GM10266 (cell line): Measurements from ENCODE around the gene CYB5R3.

ENCODE experiments used
- DNase-seq: peaks from one replicate; pipeline ENCODE4 v3.0.0; 2012; ENCODE audit errors: extremely low spot score
- TF ChIP-seq, protein P1 (sequence below): IDR thresholded peaks from 2 replicates; pipeline ENCODE4 v1.5.1; 2012; ENCODE audit warnings: mild to moderate bottlenecking, low read depth; ENCODE audit not compliant: control insufficient read depth, insufficient read depth; ENCODE audit errors: missing control alignments

CYB5R3 gene

DNA sequence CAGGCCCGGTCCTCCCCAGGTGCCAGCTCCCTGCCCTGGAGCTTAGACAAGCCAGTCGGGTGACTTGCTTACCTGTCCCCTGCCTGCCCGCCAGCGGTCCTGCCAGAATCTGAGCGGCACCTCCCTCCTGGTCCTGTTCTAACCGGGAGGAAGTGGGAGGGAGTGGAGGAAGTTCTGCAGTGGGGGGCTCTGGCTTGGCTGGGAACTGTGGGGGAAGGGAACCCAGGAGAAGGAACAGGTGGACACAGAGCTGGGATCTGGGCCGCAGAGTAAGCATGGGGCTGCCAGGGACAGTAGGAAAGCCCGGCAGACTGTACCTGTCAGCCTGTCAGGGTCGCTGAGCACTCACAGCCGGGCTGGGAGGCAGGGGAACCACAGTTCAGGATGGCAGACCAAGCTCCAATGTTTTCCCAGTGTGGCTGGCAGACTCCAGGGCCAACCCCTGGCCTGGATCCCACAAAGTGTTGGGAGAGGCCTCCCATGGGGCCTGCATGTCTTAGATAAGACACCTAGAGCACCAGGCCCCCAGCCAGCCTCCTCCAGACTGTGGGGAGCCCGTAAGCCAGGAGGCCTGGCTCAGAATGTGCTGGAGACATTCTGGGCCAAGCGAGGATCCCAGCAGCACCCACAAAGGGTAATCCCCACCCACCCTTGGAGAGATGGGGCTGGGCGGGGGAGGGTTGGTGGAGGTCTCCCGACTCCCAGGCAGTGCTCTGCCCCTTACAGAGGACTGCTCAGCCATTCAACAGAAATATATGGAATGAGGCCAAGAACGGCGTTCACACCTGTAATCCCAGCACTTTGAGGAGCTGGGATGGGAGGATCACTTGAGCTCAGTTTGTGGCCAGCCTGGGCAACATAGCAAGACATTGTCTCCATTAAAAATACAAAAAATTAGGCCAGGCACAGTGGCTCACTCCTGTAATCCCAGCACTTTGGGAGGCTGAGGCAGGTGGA, 2.3 kb downstream of the CYB5R3 start:
- DNase-seq: no peak
- TF ChIP-seq, protein P1, sequence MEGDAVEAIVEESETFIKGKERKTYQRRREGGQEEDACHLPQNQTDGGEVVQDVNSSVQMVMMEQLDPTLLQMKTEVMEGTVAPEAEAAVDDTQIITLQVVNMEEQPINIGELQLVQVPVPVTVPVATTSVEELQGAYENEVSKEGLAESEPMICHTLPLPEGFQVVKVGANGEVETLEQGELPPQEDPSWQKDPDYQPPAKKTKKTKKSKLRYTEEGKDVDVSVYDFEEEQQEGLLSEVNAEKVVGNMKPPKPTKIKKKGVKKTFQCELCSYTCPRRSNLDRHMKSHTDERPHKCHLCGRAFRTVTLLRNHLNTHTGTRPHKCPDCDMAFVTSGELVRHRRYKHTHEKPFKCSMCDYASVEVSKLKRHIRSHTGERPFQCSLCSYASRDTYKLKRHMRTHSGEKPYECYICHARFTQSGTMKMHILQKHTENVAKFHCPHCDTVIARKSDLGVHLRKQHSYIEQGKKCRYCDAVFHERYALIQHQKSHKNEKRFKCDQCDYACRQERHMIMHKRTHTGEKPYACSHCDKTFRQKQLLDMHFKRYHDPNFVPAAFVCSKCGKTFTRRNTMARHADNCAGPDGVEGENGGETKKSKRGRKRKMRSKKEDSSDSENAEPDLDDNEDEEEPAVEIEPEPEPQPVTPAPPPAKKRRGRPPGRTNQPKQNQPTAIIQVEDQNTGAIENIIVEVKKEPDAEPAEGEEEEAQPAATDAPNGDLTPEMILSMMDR: no peak

DNA sequence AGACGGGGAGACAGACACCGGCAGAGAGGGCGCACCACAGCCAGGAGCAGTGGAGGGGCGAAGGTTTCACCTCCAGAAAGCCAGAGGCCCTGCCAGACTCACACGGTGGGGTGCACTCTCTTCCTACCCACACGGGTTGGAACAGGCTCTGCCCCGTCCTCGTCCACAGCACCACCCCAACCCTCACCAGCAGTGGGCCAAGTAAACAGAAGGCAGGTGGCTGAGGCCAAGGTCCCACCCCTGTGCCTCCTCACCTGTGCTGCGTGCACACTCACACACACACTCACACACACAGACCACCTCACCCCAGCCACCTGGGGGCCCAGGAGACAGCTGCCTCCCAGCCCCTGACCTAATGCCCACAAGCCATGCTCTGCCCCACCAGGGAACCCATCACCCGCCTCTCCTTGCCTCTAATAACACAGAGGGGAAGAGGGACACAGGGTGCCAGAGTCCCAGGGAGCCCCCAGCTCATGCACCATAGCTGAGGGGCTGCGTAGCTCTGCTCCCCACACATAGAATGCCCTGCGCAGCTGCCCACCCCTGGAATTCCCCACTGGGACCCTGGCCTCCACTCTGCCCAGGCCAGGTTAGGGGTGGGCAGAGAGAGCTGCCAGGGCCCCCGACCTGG, 3.1 kb downstream of the CYB5R3 start:
- no peak for DNase-seq
- TF ChIP-seq, protein P1: no peak

DNA sequence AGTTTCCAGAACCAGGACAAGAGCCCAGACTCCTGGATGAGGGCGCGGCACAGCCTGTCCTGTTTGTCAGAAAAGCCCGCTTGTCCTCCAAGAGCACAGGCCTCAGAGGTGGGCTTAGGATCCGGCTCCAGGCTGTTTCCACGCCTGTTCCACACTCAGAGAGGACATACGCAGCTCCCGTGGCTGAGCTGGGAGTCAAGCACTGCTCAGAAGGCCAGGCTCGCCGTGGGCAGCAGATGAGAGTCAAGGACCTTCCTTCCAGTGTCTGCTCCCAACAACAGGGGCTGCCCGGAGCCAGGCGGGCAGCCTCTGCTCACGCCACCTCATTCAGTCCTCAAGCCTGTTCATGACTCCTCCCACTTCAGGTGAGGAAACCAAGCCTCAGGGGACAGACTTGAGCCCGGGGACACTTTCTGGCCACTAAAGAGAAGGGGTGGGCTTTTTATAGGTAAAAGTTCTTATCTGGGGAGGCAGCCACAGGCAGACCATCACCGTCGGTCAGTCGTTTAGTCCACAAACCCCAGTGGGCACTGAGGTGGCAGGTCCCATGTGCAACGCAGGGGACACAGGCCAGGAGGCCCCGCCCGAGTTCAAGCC, 3.8 kb downstream of the CYB5R3 start:
- no peak for DNase-seq
- TF ChIP-seq, protein P1: no peak

DNA sequence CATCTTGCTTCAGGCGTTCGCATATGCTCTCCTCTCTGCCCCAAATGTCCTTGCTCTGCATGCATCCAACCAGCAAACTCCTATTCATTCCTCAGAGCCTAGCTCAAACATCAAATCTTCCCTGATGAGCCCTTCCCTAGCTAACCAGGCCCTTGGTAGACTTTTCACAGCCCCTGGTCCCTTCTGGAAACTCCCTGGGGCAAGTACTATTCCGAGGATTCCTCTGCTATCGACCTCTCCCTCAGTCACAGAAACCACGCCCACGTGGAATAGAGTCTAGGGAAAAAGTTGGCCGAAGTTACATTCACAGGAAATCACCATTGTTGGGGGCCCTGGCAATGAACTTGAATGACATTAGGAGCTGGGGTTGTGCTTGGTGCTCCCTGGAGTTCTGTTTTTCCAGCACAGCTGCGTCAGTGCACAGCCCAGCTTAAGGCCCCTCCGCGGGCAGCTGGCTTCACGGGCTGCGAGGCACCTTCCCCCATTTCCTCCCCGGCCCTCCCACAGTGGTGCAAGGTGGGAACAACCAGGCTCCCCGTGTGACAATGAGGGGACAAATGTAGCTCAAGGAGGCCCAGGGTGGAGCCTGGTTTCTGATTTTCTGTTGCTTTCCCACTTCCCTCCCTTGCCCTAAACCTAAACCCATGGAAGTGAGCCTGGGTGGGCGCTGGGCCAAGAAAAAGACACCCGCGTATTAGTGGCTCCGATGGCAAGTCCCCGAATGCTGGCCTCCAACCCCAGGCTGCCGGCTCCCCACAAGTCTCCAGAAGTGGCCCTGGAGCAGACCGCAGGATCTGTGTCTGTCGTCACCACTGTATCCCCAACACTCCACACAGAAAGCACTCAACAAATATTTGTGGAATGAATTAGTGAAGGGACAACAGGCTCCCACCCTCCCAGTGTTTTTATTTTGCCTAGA, 4.5 kb downstream of the CYB5R3 start:
- no peak for DNase-seq
- TF ChIP-seq, protein P1: no peak

DNA sequence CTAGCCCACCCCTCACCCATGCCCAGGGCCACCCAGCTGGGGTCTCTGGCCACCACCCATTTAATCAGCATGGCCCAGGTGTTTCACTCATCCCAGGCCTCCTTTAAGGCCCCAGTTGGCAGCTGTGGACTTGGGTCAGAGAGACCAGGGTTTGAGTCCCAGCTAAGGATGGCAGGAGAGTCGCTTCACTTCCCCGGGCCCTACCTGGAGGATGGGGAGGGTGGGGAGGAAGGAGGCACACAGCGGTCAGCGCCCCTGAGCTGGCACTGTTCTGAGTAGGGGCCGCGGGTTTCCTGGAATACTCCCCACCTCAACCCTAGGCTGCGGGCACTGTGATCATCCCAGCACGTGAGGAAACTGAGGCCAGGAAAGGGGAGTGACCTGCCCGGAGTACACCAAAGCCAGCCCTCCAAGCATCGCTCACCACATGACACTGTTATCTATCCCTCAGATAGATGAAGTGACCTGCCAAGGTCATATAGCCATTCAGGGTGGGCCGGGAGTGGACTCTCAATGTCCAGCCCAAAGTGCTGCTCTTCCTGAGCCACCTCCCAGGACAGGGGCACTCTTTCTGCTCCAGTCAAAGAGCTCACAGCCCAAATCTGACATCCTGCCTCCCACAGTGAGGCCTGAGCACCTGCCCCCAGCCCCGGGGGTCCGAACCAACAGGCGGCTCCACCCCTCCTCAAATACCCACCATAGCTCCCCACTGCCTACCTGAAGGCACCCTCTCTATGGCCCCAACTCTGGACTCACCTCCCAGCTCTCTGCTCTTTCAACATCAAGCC, 5.4 kb downstream of the CYB5R3 start:
- DNase-seq: no peak
- TF ChIP-seq, protein P1: no peak
